Spleen (tissue), 11 donors: ENCODE measurements around the gene MOGAT2. TPM values are rescaled to one million over a fixed set of nuclear protein-coding genes. Genes with fewer than 3 reads are reported as not detected.

ENCODE experiments used
- DNase-seq: peaks from one replicate; pipeline ENCODE4 v3.0.0-alpha.2; 2020
- H3K27ac ChIP-seq, 8 donors: fragments of 200-600 bp; sonication (generic) in 7 of 8; 1 replicate in 4 of 8; 2 replicates in 4 of 8; pipeline versions ENCODE4 v1.5.0 to v1.8.0; 2016 to 2021; ENCODE audit warnings: inconsistent platforms in 4 of 8, mild to moderate bottlenecking in 4 of 8, moderate library complexity in 1 of 8
- H3K27me3 ChIP-seq, 7 donors: fragments of 200-600 bp; sonication (generic) in 6 of 7; replicated peaks in 1 of 7; 1 replicate in 4 of 7; 2 replicates in 3 of 7; pipeline versions ENCODE4 v1.5.0 to v1.8.0; 2016 to 2021; ENCODE audit warnings: inconsistent platforms in 3 of 7, mild to moderate bottlenecking in 1 of 7
- H3K36me3 ChIP-seq, 6 donors: fragments of 200-600 bp; sonication (generic) in 5 of 6; 1 replicate in 4 of 6; 2 replicates in 2 of 6; pipeline versions ENCODE4 v1.5.0 to v1.8.0; 2016 to 2021; ENCODE audit warnings: inconsistent platforms in 2 of 6
- H3K4me1 ChIP-seq, 6 donors: fragments of 200-600 bp; sonication (generic) in 5 of 6; 1 replicate in 3 of 6; 2 replicates in 3 of 6; pipeline versions ENCODE4 v1.5.0 to v1.8.0; 2016 to 2021; ENCODE audit warnings: inconsistent platforms in 3 of 6
- H3K4me3 ChIP-seq, 8 donors: fragments of 200-600 bp; sonication (generic) in 7 of 8; 1 replicate in 4 of 8; 2 replicates in 4 of 8; pipeline versions ENCODE4 v1.5.0 to v1.8.0; 2016 to 2021; ENCODE audit warnings: inconsistent platforms in 4 of 8, mild to moderate bottlenecking in 4 of 8, moderate library complexity in 2 of 8
- H3K9me3 ChIP-seq, 8 donors: fragments of 200-600 bp; sonication (generic) in 7 of 8; 1 replicate in 4 of 8; 2 replicates in 4 of 8; pipeline versions ENCODE4 v1.5.0 to v1.8.0; 2016 to 2021; ENCODE audit warnings: inconsistent platforms in 4 of 8
- CTCF ChIP-seq, 11 experiments: fragments of 200-600 bp in 7 of 11; fragments of 450-650 bp in 4 of 11; sonication (generic) in 4 of 11; IDR thresholded peaks in 8 of 11; conservative IDR thresholded peaks in 3 of 11; 1 replicate in 7 of 11; 2 replicates in 4 of 11; pipeline versions ENCODE4 v1.4.0 to v1.8.0; 2016 to 2021; ENCODE audit warnings: antibody characterized with exemption in 11 of 11, inconsistent platforms in 4 of 11, mild to moderate bottlenecking in 1 of 11
- POLR2A ChIP-seq, 3 donors: fragments of 450-650 bp; IDR thresholded peaks; one replicate each; pipeline ENCODE4 v1.5.1; 2017; ENCODE audit warnings: antibody characterized with exemption in 3 of 3, mild to moderate bottlenecking in 1 of 3
- POLR2AphosphoS5 ChIP-seq, 3 donors: sonication (generic); formaldehyde crosslinking; IDR thresholded peaks; one replicate each; pipeline ENCODE4 v1.5.1; 2017; ENCODE audit warnings: antibody characterized with exemption in 3 of 3
- WGBS, 5 donors: extraction: QIAGEN DNeasy Blood & Tissue Kit in 3 of 5; methylation state at CpG; one replicate each; pipeline versions ENCODE4 v1.1.5 to v1.1.7; 2013 to 2018; 5-methylcytosine and 5-hydroxymethylcytosine counted together
- intact Hi-C: fragments of 100-400 bp; cut with DNase I; formaldehyde crosslinking; loops from one replicate; pipeline ENCODE4 v1.15.0; 2023; ENCODE audit warnings: low total_unique reads
- polyA plus RNA-seq, 3 donors: library from polyadenylated mRNA; stranded (reverse); fragments of 200-250 nt; gene quantifications; one replicate each; pipeline ENCODE4 v1.2.1, GENCODE V29; 2013
- total RNA-seq, 7 donors: library from RNA; depleted of rRNA in 3 of 7; stranded (reverse); fragments of >200 nt in 3 of 7; fragmentation: NEBNext Ultra II Directional in 4 of 7; extraction: Animal tissue kit (Norgen Biotek cat#: 25700) in 4 of 7; gene quantifications; one replicate each; pipeline versions ENCODE4 v1.1.0 to v1.2.1, GENCODE V29; 2016 to 2021
- donor health status: healthy with polysubstance abuse.
- donor health status: DM: no; HTN: no; CAD: no; lungs with moderate emphysema.
- donor health status: DM: no; HTN: no; CAD: no.
- donor health status: Bipolar disorder and iron deficiency.
- donor health status: healthy.
- donor health status: DM: no; HTN: no; CAD: no.
- donor health status: DM: yes; HTN: yes; CAD: no.

The MOGAT2 gene
- total and polyA plus RNA-seq, 10 donors: 0.03 to 0.23 (median 0.21) TPM; not detected in 6

GRCh38 chr11:75733071-75733430 is 15.4 kb downstream of the MOGAT2 start:
- DNase-seq: no peak
- WGBS, 5 donors: 91 to 95% (median 93%) methylated on average over 8 of the region's 8 CpGs
- no peak for TF ChIP-seq CTCF (IDR thresholded peaks at IDR 0.05 in 8 of 11, conservative IDR thresholded peaks at IDR 0.05 in 3 of 11)
- no peaks in the 10 kb centered on the region for H3K36me3 ChIP-seq
- no peaks in the 10 kb centered on the region for H3K9me3 ChIP-seq
- H3K27ac ChIP-seq: no peak overlapping the region
- peaks cover 0 to 11% (median 0%) of the 10 kb centered on the region in 7 donors for H3K27me3 ChIP-seq
- no peak overlapping the region for H3K4me3 ChIP-seq
- intact Hi-C loops: no loop called here
- no peaks in the 10 kb centered on the region for H3K4me1 ChIP-seq

GRCh38 chr11:75733431-75734107 is 15.9 kb downstream of the MOGAT2 start:
- 68 to 93% (median 80%) methylated on average over 5 of the region's 5 CpGs for WGBS, 5 donors
- Histone ChIP-seq H3K27ac (no peak overlapping the region), H3K4me3 (no peak overlapping the region), H3K27me3 (peaks cover 0 to 11% (median 0%) of the 10 kb centered on the region in 7 donors), H3K9me3 (no peaks in the 10 kb centered on the region), H3K4me1 (no peaks in the 10 kb centered on the region), H3K36me3 (no peaks in the 10 kb centered on the region)
- no peak for DNase-seq
- TF ChIP-seq POLR2AphosphoS5 (IDR thresholded peaks at IDR 0.05) (no peak), POLR2A (IDR thresholded peaks at IDR 0.05) (no peak), CTCF (IDR thresholded peaks at IDR 0.05 in 8 of 11, conservative IDR thresholded peaks at IDR 0.05 in 3 of 11) (no peak)
- intact Hi-C loops: no loop called here

- peaks cover 0 to 11% (median 0%) of the 10 kb centered on the region in 7 donors for H3K27me3 ChIP-seq
- WGBS, 5 donors: 67 to 75% (median 73%) methylated on average over 5 of the region's 5 CpGs
- intact Hi-C loops: no loop called here
- no peaks in the 10 kb centered on the region for H3K4me1 ChIP-seq
- H3K27ac ChIP-seq: no peak overlapping the region
- H3K36me3 ChIP-seq: no peaks in the 10 kb centered on the region
- H3K9me3 ChIP-seq: no peaks in the 10 kb centered on the region
- no peak for DNase-seq
- H3K4me3 ChIP-seq: no peak overlapping the region
- TF ChIP-seq CTCF (IDR thresholded peaks at IDR 0.05 in 8 of 11, conservative IDR thresholded peaks at IDR 0.05 in 3 of 11) (no peak), POLR2A (IDR thresholded peaks at IDR 0.05) (no peak), POLR2AphosphoS5 (IDR thresholded peaks at IDR 0.05) (no peak)
Measured at GRCh38 chr11:75734491-75735180, 17.0 kb downstream of the MOGAT2 start.

GRCh38 chr11:75735181-75735845 is 17.7 kb downstream of the MOGAT2 start:
- no peak for DNase-seq
- H3K9me3 ChIP-seq: no peaks in the 10 kb centered on the region
- H3K4me3 ChIP-seq: no peak overlapping the region
- no peaks in the 10 kb centered on the region for H3K36me3 ChIP-seq
- intact Hi-C loops: no loop called here
- 91 to 97% (median 92%) methylated on average over 3 to 4 of the region's 4 CpGs for WGBS, 5 donors
- TF ChIP-seq POLR2A (IDR thresholded peaks at IDR 0.05): no peak
- TF ChIP-seq CTCF (IDR thresholded peaks at IDR 0.05 in 8 of 11, conservative IDR thresholded peaks at IDR 0.05 in 3 of 11): no peak
- TF ChIP-seq POLR2AphosphoS5 (IDR thresholded peaks at IDR 0.05): no peak
- H3K4me1 ChIP-seq: no peaks in the 10 kb centered on the region
- no peak overlapping the region for H3K27ac ChIP-seq
- peaks cover 0 to 11% (median 0%) of the 10 kb centered on the region in 7 donors for H3K27me3 ChIP-seq
